ENCODE data around the gene FUS. TPM values are rescaled to one million over a fixed set of nuclear protein-coding genes. Genes with fewer than 3 reads are reported as not detected.

The FUS gene
- total and polyA plus RNA-seq, 2 of the 8 experiments (the other 6 are each of a cell fraction or from before 2014, with no cell fraction given): 484 to 685 TPM

GRCh38 chr16:31229501-31229900, 49.6 kb downstream of the FUS start:
- H2AFZ ChIP-seq (ENCODE audit: low read length): no peak overlapping the region
- no peaks in the 10 kb centered on the region for H4K20me1 ChIP-seq (replicated peaks in 1 of 2; ENCODE audit: control insufficient read depth in 1 of 2, insufficient read depth in 2 of 2, low read length in 2 of 2)
- no peak overlapping the region for H3K14ac ChIP-seq (ENCODE audit: insufficient read length)
- H2BK120ac ChIP-seq (replicated peaks; ENCODE audit: low read depth, low read length): no peak overlapping the region
- H4K5ac ChIP-seq (ENCODE audit: insufficient read length, low read depth, low read length): no peak overlapping the region
- no peak overlapping the region for H2AK5ac ChIP-seq (ENCODE audit: low read depth, low read length)
- H2BK20ac ChIP-seq (ENCODE audit: low read length): no peak overlapping the region
- no peak overlapping the region for H2BK15ac ChIP-seq (ENCODE audit: low read length)
- no peak overlapping the region for H3K4me2 ChIP-seq (ENCODE audit: insufficient read depth in 1 of 2, low read depth in 2 of 2, low read length in 2 of 2)
- WGBS, 2 experiments (ENCODE audit: extremely low coverage in 1 of 2, insufficient coverage in 1 of 2, insufficient read length in 1 of 2, insufficient replicate concordance in 2 of 2, low coverage in 1 of 2, low lambda C conversion rate in 2 of 2, missing lambda C conversion rate in 1 of 2): 84% methylated on average over 10 of the region's 10 CpGs; no CpG with 5 or more reads in 1 of the 2 experiments
- H3K9me3 ChIP-seq (ENCODE audit: insufficient read depth in 2 of 2, low read depth in 1 of 2, low read length in 1 of 2): peaks cover 0 to 12% of the 10 kb centered on the region in 2 experiments; a peak in 1 of 4 replicates
- no peak for TF ChIP-seq NRF1 (IDR thresholded peaks at IDR 0.05; ENCODE audit: low read depth, low read length)
- TF ChIP-seq TAF7 (optimal IDR thresholded peaks at IDR 0.05; ENCODE audit: borderline replicate concordance, low read depth, low read length): no peak
- no peak for TF ChIP-seq SIRT6 (IDR thresholded peaks at IDR 0.05; ENCODE audit: low read length)
- TF ChIP-seq SUZ12 (IDR thresholded peaks at IDR 0.05; ENCODE audit: low read length): no peak
- FAIRE-seq (no peak), DNase-seq (ENCODE audit: low read depth in 1 of 2, low spot score in 2 of 2) (no peak)
- H2BK5ac ChIP-seq (ENCODE audit: low read depth, low read length): no peak overlapping the region
- H3K18ac ChIP-seq (ENCODE audit: extremely low read depth, low read length): no peak overlapping the region
- H3K4me3 ChIP-seq (ENCODE audit: extremely low read depth in 1 of 4, insufficient read depth in 2 of 4, low read depth in 3 of 4, low read length in 4 of 4): no peak overlapping the region
- no peak overlapping the region for H4K91ac ChIP-seq (replicated peaks; ENCODE audit: insufficient read length, low read length)
- no peaks in the 10 kb centered on the region for H3K27me3 ChIP-seq (replicated peaks in 1 of 4; ENCODE audit: control insufficient read depth in 3 of 4, extremely low read depth in 1 of 4, insufficient read depth in 3 of 4, low read length in 3 of 4)
- no peak overlapping the region for H2BK12ac ChIP-seq (ENCODE audit: low read depth, low read length)
- H3K56ac ChIP-seq (replicated peaks; ENCODE audit: insufficient read length, low read depth, low read length): no peak overlapping the region
- no peaks in the 10 kb centered on the region for H3K79me2 ChIP-seq (ENCODE audit: control insufficient read depth in 1 of 2, insufficient read depth in 2 of 2, low read length in 2 of 2)
- no peaks in the 10 kb centered on the region for H3K23me2 ChIP-seq (ENCODE audit: low read depth, low read length)
- H3K27ac ChIP-seq (ENCODE audit: low read depth, low read length): no peak overlapping the region
- no peak overlapping the region for H4K8ac ChIP-seq (ENCODE audit: extremely low read depth, insufficient read depth, low read length)
- H3K9ac ChIP-seq (replicated peaks in 1 of 4; ENCODE audit: extremely low read depth in 1 of 4, low read depth in 3 of 4, low read length in 3 of 4): no peak overlapping the region
- ChIA-PET CTCF (ENCODE audit: partially characterized antibody) (interaction anchor here (0.9 to 1.1 kb wide), 2 partner anchors 44 to 101 kb away, joined by 4 read pairs; no protein-coding TSS in a partner anchor), POLR2A (ENCODE audit: partially characterized antibody) (interaction anchor here (0.6 kb wide), 1 partner anchor 44 kb away, joined by 3 read pairs; no protein-coding TSS in a partner anchor)
- peak overlapping the region; percentile 35 for H3K4ac ChIP-seq (replicated peaks; ENCODE audit: insufficient read length, low read depth, low read length)
- no peaks in the 10 kb centered on the region for H3K36me3 ChIP-seq (ENCODE audit: control insufficient read depth in 2 of 4, insufficient read depth in 4 of 4, low read length in 3 of 4)
- H3K23ac ChIP-seq (ENCODE audit: insufficient read length): no peak overlapping the region
- no peaks in the 10 kb centered on the region for H3K79me1 ChIP-seq (ENCODE audit: low read depth, low read length)
- H3K4me1 ChIP-seq (replicated peaks in 1 of 4; ENCODE audit: control insufficient read depth in 3 of 4, insufficient read depth in 4 of 4, low read length in 3 of 4): no peaks in the 10 kb centered on the region
